ENCODE data around the gene THSD4. TPM values are rescaled to one million over a fixed set of nuclear protein-coding genes. Genes with fewer than 3 reads are reported as not detected.

THSD4 gene
- polyA plus RNA-seq, 2 of the 4 experiments (the other 2 are of a cell fraction) = 15.8 to 40.7 TPM

DNA sequence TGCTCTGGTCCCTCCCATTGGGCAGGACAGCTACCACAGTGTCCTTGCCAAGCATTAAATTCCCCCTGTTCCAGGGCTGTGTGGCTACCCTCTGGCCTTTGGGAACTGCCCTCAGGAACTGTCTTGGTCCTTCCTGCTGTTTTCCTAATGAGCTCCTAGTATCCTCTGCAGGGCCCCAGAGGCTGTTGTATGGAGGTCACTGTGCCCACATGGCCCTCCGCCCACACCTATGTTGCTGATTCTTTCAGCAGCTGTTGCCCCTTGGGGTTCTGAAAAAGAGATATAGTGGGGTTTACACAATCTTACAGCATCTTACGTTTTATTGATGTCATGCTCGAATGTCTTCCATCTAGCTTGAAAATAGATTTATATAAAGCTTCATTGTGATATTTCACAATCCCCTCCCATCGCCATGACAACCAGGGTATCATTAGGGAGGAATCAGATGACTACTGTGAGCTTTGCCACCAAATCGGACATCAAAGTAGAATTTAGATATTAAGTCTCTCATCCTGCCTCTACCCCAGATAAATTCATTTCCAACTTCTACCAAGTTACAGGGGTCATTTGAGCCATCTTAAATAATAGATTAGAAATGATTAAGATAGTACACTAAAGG lies 598.0 kb downstream of the THSD4 start:
- ATAC-seq (no peak; a peak in 1 of 6 replicates), DNase-seq (ENCODE audit: low read depth in 1 of 2, low spot score in 1 of 2) (no peak), FAIRE-seq (no peak)
- WGBS (ENCODE audit: missing lambda C conversion rate) = 87% methylated on average over 5 of the region's 5 CpGs
- no peak overlapping the region for H3K27ac ChIP-seq
- ChIA-PET CTCF (interaction anchor here (0.9 to 11.4 kb wide), 4 partner anchors 9 to 20 kb away, joined by 3 to 84 read pairs (median 4); no protein-coding TSS in a partner anchor), POLR2A (no interaction called here)
- H3K9me3 ChIP-seq = no peaks in the 10 kb centered on the region
- H3K4me1 ChIP-seq = peaks cover 8% of the 10 kb centered on the region
- no peak overlapping the region for H3K4me2 ChIP-seq
- TF ChIP-seq ZC3H11A (IDR thresholded peaks at IDR 0.05) = no peak
- no peak overlapping the region for H3K4me3 ChIP-seq

DNA sequence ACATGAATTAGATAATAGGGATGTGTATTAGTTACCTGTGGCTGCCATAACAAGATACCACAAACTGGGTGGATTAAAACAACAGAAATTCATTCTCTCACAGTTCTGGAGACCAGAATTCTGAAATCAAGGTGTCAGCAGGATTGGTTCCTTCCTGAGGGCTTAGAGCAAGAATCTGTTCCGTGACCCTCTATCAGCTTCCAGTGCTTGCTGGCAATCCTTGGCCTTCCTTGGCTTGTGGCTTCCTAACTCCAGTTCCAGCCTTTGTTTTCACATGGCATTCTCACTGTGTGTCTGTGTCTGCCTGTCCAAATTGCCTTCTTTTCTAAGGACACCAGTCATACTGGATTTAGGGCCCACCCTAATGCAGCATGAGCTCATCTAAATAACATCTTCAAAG lies 600.6 kb downstream of the THSD4 start:
- CTCF ChIA-PET = interaction anchor here (1.4 to 11.4 kb wide), 2 partner anchors 12 to 14 kb away, joined by 3 to 84 read pairs; no protein-coding TSS in a partner anchor
- H3K4me3 ChIP-seq = no peak overlapping the region
- TF ChIP-seq SMC3 (IDR thresholded peaks at IDR 0.05) (no peak), ESRRA (IDR thresholded peaks at IDR 0.05; ENCODE audit: borderline replicate concordance, low read length) (no peak), JUN (IDR thresholded peaks at IDR 0.05) (no peak), ZFP36 (IDR thresholded peaks at IDR 0.05; ENCODE audit: borderline replicate concordance, partially characterized antibody) (no peak), KDM5A (IDR thresholded peaks at IDR 0.05) (no peak), FOXS1 (CRISPR knock-in tag; IDR thresholded peaks at IDR 0.05) (no peak), ZNF302 (CRISPR knock-in tag; IDR thresholded peaks at IDR 0.05) (no peak)
- TF ChIP-seq, protein P1, sequence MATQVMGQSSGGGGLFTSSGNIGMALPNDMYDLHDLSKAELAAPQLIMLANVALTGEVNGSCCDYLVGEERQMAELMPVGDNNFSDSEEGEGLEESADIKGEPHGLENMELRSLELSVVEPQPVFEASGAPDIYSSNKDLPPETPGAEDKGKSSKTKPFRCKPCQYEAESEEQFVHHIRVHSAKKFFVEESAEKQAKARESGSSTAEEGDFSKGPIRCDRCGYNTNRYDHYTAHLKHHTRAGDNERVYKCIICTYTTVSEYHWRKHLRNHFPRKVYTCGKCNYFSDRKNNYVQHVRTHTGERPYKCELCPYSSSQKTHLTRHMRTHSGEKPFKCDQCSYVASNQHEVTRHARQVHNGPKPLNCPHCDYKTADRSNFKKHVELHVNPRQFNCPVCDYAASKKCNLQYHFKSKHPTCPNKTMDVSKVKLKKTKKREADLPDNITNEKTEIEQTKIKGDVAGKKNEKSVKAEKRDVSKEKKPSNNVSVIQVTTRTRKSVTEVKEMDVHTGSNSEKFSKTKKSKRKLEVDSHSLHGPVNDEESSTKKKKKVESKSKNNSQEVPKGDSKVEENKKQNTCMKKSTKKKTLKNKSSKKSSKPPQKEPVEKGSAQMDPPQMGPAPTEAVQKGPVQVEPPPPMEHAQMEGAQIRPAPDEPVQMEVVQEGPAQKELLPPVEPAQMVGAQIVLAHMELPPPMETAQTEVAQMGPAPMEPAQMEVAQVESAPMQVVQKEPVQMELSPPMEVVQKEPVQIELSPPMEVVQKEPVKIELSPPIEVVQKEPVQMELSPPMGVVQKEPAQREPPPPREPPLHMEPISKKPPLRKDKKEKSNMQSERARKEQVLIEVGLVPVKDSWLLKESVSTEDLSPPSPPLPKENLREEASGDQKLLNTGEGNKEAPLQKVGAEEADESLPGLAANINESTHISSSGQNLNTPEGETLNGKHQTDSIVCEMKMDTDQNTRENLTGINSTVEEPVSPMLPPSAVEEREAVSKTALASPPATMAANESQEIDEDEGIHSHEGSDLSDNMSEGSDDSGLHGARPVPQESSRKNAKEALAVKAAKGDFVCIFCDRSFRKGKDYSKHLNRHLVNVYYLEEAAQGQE (IDR thresholded peaks at IDR 0.05) = no peak
- TF ChIP-seq, protein P2, sequence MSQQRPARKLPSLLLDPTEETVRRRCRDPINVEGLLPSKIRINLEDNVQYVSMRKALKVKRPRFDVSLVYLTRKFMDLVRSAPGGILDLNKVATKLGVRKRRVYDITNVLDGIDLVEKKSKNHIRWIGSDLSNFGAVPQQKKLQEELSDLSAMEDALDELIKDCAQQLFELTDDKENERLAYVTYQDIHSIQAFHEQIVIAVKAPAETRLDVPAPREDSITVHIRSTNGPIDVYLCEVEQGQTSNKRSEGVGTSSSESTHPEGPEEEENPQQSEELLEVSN (IDR thresholded peaks at IDR 0.05; ENCODE audit: borderline replicate concordance, low read depth) = no peak
- TF ChIP-seq, protein P3, sequence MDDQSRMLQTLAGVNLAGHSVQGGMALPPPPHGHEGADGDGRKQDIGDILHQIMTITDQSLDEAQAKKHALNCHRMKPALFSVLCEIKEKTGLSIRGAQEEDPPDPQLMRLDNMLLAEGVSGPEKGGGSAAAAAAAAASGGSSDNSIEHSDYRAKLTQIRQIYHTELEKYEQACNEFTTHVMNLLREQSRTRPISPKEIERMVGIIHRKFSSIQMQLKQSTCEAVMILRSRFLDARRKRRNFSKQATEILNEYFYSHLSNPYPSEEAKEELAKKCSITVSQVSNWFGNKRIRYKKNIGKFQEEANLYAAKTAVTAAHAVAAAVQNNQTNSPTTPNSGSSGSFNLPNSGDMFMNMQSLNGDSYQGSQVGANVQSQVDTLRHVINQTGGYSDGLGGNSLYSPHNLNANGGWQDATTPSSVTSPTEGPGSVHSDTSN (IDR thresholded peaks at IDR 0.05) = no peak
- ATAC-seq (no peak), FAIRE-seq (no peak), DNase-seq (ENCODE audit: low read depth in 1 of 2, low spot score in 1 of 2) (no peak)
- 100% methylated on average over 1 of the region's 1 CpG for WGBS (ENCODE audit: missing lambda C conversion rate)
- no peaks in the 10 kb centered on the region for H3K9me3 ChIP-seq
- no peak overlapping the region for H3K27ac ChIP-seq
- peaks cover 8% of the 10 kb centered on the region for H3K4me1 ChIP-seq
- POLR2A ChIA-PET = no interaction called here
- H3K4me2 ChIP-seq = no peak overlapping the region

DNA sequence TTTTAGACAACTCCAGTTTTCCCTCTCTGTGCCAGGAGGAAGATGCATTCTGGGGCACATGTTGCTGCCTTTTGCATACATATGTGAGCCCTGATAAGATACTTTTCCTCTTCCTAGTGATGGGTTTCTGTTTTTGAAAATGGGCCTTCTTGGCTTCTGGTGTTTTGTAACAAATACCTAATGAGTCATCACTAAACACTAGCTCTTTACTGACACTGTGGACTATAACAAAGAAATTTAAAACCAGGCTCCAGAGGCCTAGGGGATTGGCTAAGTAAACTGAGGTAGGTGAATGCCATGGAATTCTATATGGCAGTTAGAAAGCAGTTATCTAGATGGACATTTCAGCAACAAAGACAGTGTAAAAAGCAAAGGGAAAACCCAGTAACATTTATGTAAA lies 601.7 kb downstream of the THSD4 start:
- DNase-seq (ENCODE audit: low read depth in 1 of 2, low spot score in 1 of 2) (no peak), FAIRE-seq (no peak), ATAC-seq (no peak)
- CTCF ChIA-PET = interaction anchor here (1.0 to 11.4 kb wide), 4 partner anchors 13 to 27 kb away, joined by 3 to 84 read pairs (median 4); no protein-coding TSS in a partner anchor
- H3K27ac ChIP-seq = peak overlapping the region in 1 of 2 experiments; percentile 12; a peak in 1 of 6 replicates
- H3K9me3 ChIP-seq = no peaks in the 10 kb centered on the region
- TF ChIP-seq JUN (IDR thresholded peaks at IDR 0.05) (no peak), FOSL2 (IDR thresholded peaks at IDR 0.05) (no peak), FOSL2 (CRISPR knock-in tag; IDR thresholded peaks at IDR 0.05) (peak; percentile 58), HEYL (CRISPR knock-in tag; IDR thresholded peaks at IDR 0.05) (no peak)
- POLR2A ChIA-PET = no interaction called here
- peaks cover 8% of the 10 kb centered on the region for H3K4me1 ChIP-seq
- no peak overlapping the region for H3K4me3 ChIP-seq
- H3K4me2 ChIP-seq = 0 out of 3 replicates have a peak overlapping the region, but pooled peaks have one; percentile 7

Data from A549 (cell line).